A549 (cell line): ENCODE measurements around the gene LCNL1.

ENCODE experiments used
- CTCF ChIP-seq: fragments of >200 bp; sonication (Bioruptor Twin); formaldehyde crosslinking; IDR thresholded peaks from 3 replicates; pipeline ENCODE4 v1.5.1; 2016
- EP300 ChIP-seq, 2 experiments: fragments of >200 bp; sonication (Bioruptor Twin); formaldehyde crosslinking; IDR thresholded peaks; 2 replicates in 1 of 2; 3 replicates in 1 of 2; pipeline ENCODE4 v1.6.1; 2016 to 2017
- FOSB ChIP-seq: fragments of 250-450 bp; sonication (Bioruptor Pico); IDR thresholded peaks from 2 replicates; pipeline ENCODE4 v1.5.0; 2020; ENCODE audit warnings: mild to moderate bottlenecking, moderate library complexity
- HOXB5 ChIP-seq: fragments of 250-450 bp; sonication (Bioruptor Pico); IDR thresholded peaks from 2 replicates; pipeline ENCODE4 v1.5.0; 2020; ENCODE audit warnings: mild to moderate bottlenecking, moderate library complexity
- PHF8 ChIP-seq: fragments of 200-600 bp; sonication (generic); IDR thresholded peaks from 2 replicates; pipeline ENCODE4 v1.6.1; 2016; ENCODE audit warnings: low read depth, mild to moderate bottlenecking, antibody characterized with exemption, moderate library complexity, borderline replicate concordance
- RARB ChIP-seq: fragments of 250-450 bp; sonication (Bioruptor Pico); IDR thresholded peaks from 2 replicates; pipeline ENCODE4 v1.8.0; 2021; ENCODE audit warnings: mild to moderate bottlenecking, moderate library complexity
- SMC3 ChIP-seq: fragments of >200 bp; sonication (Bioruptor Twin); formaldehyde crosslinking; IDR thresholded peaks from 3 replicates; pipeline ENCODE4 v1.6.1; 2018; ENCODE audit warnings: inconsistent platforms
- TFCP2L1 ChIP-seq: fragments of 250-450 bp; sonication (Bioruptor Pico); IDR thresholded peaks from 2 replicates; pipeline ENCODE4 v1.5.0; 2021; ENCODE audit warnings: mild to moderate bottlenecking
- USF2 ChIP-seq: fragments of 450-650 bp; IDR thresholded peaks from 2 replicates; pipeline ENCODE4 v1.6.1; 2014; ENCODE audit warnings: antibody characterized with exemption
- ZC3H11A ChIP-seq: fragments of 450-650 bp; IDR thresholded peaks from 2 replicates; pipeline ENCODE4 v1.6.1; 2014; ENCODE audit warnings: antibody characterized with exemption, mild to moderate bottlenecking

GRCh38 chr9:137014776-137015539 is 32.2 kb downstream of the LCNL1 start:
- no peak for TF ChIP-seq PHF8
- TF ChIP-seq SMC3 = no peak
- no peak for TF ChIP-seq CTCF
- no peak for TF ChIP-seq ZC3H11A
- no peak for TF ChIP-seq HOXB5 (CRISPR knock-in tag)
- TF ChIP-seq RARB (CRISPR knock-in tag) = no peak
- TF ChIP-seq USF2 = no peak
- no peak for TF ChIP-seq EP300 (IDR thresholded peaks at IDR 0.05)
- no peak for TF ChIP-seq TFCP2L1 (CRISPR knock-in tag)
- TF ChIP-seq FOSB (CRISPR knock-in tag) = no peak
